Mesenchymal stem cell (in vitro differentiated cells and primary cell): ENCODE measurements around the gene LIMCH1.

ENCODE experiments used
- DNase-seq: peaks from one replicate; pipeline ENCODE4 v3.0.0-alpha.2; 2013
- H2AFZ ChIP-seq: one replicate; pipeline ENCODE4 v1.6.1; 2013; ENCODE audit warnings: low read depth, mild to moderate bottlenecking, control low read depth, inconsistent platforms, low read length, moderate library complexity
- H2AK5ac ChIP-seq: 2 replicates; pipeline ENCODE4 v1.6.1; 2013; ENCODE audit warnings: low read length, moderate library complexity, mild to moderate bottlenecking, inconsistent platforms; ENCODE audit not compliant: severe bottlenecking
- H2BK120ac ChIP-seq: one replicate; pipeline ENCODE4 v1.6.1; 2013; ENCODE audit warnings: low read depth, mild to moderate bottlenecking, inconsistent platforms, low read length, moderate library complexity
- H2BK12ac ChIP-seq, 2 experiments: one replicate each; pipeline ENCODE4 v1.6.1; 2013; ENCODE audit warnings: inconsistent platforms in 2 of 2, low read length in 2 of 2, mild to moderate bottlenecking in 2 of 2, moderate library complexity in 2 of 2, control low read depth in 1 of 2
- H2BK15ac ChIP-seq: one replicate; pipeline ENCODE4 v1.6.1; 2013; ENCODE audit warnings: mild to moderate bottlenecking, low read depth, inconsistent platforms; ENCODE audit not compliant: poor library complexity, severe bottlenecking
- H2BK5ac ChIP-seq: 2 replicates; pipeline ENCODE4 v1.6.1; 2013; ENCODE audit warnings: low read depth, mild to moderate bottlenecking, low read length, control low read depth, inconsistent platforms; ENCODE audit not compliant: poor library complexity, severe bottlenecking
- H3K14ac ChIP-seq, 2 experiments: one replicate each; pipeline ENCODE4 v1.6.1; 2013; ENCODE audit warnings: inconsistent platforms in 2 of 2, low read length in 2 of 2, control low read depth in 1 of 2, mild to moderate bottlenecking in 1 of 2, moderate library complexity in 1 of 2
- H3K18ac ChIP-seq, 2 experiments: one replicate each; pipeline ENCODE4 v1.6.1; 2013; ENCODE audit warnings: inconsistent platforms in 2 of 2, low read length in 2 of 2, control low read depth in 1 of 2, low read depth in 1 of 2, mild to moderate bottlenecking in 1 of 2
- H3K23ac ChIP-seq, 2 experiments: one replicate each; pipeline ENCODE4 v1.6.1; 2013; ENCODE audit warnings: inconsistent platforms in 2 of 2, low read length in 2 of 2, mild to moderate bottlenecking in 2 of 2, moderate library complexity in 2 of 2, control low read depth in 1 of 2
- H3K27ac ChIP-seq: 2 replicates; pipeline ENCODE4 v1.5.1; 2013; ENCODE audit warnings: mild to moderate bottlenecking, moderate library complexity, low read length, control low read depth, inconsistent platforms; ENCODE audit not compliant: poor library complexity, severe bottlenecking
- H3K27me3 ChIP-seq, 2 experiments: 2 replicates each; pipeline versions ENCODE4 v1.6.1 to v1.7.0; 2013; ENCODE audit warnings: low read length in 2 of 2, mild to moderate bottlenecking in 2 of 2, moderate library complexity in 2 of 2, control low read depth in 1 of 2, inconsistent platforms in 1 of 2; ENCODE audit not compliant: control insufficient read depth in 1 of 2, insufficient read depth in 1 of 2
- H3K36me3 ChIP-seq, 2 experiments: 2 replicates each; pipeline versions ENCODE4 v1.6.1 to v1.7.0; 2013; ENCODE audit warnings: low read length in 2 of 2, control low read depth in 1 of 2, inconsistent platforms in 1 of 2, low read depth in 1 of 2, mild to moderate bottlenecking in 1 of 2; ENCODE audit not compliant: insufficient read depth in 2 of 2, control insufficient read depth in 1 of 2
- H3K4ac ChIP-seq, 2 experiments: one replicate each; pipeline ENCODE4 v1.6.1; 2013; ENCODE audit warnings: inconsistent platforms in 2 of 2, low read length in 2 of 2, mild to moderate bottlenecking in 2 of 2, moderate library complexity in 2 of 2, control low read depth in 1 of 2, low read depth in 1 of 2
- H3K4me1 ChIP-seq: 2 replicates; pipeline ENCODE4 v1.6.1; 2013; ENCODE audit warnings: low read depth, low read length, control low read depth; ENCODE audit not compliant: control insufficient read depth, insufficient read depth
- H3K4me2 ChIP-seq: 2 replicates; pipeline ENCODE4 v1.6.1; 2013; ENCODE audit warnings: low read length, mild to moderate bottlenecking, inconsistent platforms; ENCODE audit not compliant: poor library complexity, severe bottlenecking
- H3K4me3 ChIP-seq, 2 experiments: 2 replicates each; pipeline versions ENCODE4 v1.5.1 to v1.7.0; 2013; ENCODE audit warnings: low read length in 2 of 2, mild to moderate bottlenecking in 2 of 2, control low read depth in 1 of 2, low read depth in 1 of 2; ENCODE audit not compliant: insufficient read depth in 1 of 2
- H3K79me1 ChIP-seq: replicated peaks from 2 replicates; pipeline ENCODE4 v1.6.1; 2013; ENCODE audit warnings: mild to moderate bottlenecking, control low read depth, low read length, inconsistent platforms; ENCODE audit not compliant: poor library complexity, severe bottlenecking
- H3K9ac ChIP-seq: 2 replicates; pipeline ENCODE4 v1.7.0; 2013; ENCODE audit warnings: mild to moderate bottlenecking, low read length, moderate library complexity
- H3K9me3 ChIP-seq: 2 replicates; pipeline ENCODE4 v1.7.0; 2013; ENCODE audit warnings: mild to moderate bottlenecking, low read length; ENCODE audit not compliant: control insufficient read depth
- H4K8ac ChIP-seq: one replicate; pipeline ENCODE4 v1.6.1; 2013; ENCODE audit warnings: inconsistent platforms, mild to moderate bottlenecking, low read length, moderate library complexity
- H4K91ac ChIP-seq: one replicate; pipeline ENCODE4 v1.6.1; 2013; ENCODE audit warnings: mild to moderate bottlenecking, low read length, inconsistent platforms
- whole genome bisulfite sequencing: methylation state at CpG from one replicate; pipeline ENCODE4 v1.1.7; 2013; ENCODE audit warnings: mixed read lengths; 5-methylcytosine and 5-hydroxymethylcytosine counted together

LIMCH1 gene

DNA sequence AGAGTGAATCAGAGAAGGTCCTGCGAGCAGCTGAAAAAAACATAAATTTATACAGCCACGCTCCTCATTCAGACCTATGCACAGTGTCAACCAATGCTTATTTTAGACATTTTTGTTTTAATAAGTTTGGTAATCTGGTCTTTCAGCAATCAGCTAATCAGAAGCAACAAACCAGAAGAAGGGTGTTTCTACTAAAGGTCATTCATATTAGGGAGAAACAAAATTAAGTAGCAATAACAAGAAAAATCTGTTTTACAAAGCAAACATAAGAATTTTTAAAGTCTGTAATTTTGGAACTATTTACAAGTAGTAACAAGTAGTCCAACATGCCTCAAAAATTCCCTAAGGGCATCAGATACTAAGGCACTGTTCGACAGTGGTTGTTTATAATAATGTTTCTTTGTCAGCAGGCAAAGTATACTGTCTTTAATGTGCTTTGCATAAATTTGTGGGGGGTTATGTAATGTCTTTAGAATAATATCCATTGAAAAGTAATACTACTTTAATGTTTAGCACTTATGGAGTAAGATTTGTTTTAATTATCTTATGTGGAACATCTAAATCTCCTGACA lies 127.8 kb downstream of the LIMCH1 start:
- Histone ChIP-seq H3K36me3 (no peaks in the 10 kb centered on the region), H3K79me1 (no peaks in the 10 kb centered on the region), H3K14ac (no peak overlapping the region), H2BK12ac (no peak overlapping the region), H3K9ac (no peak overlapping the region), H3K4ac (no peak overlapping the region), H2BK120ac (no peak overlapping the region), H4K8ac (no peak overlapping the region), H3K23ac (no peak overlapping the region), H4K91ac (no peak overlapping the region), H3K18ac (no peak overlapping the region), H3K27ac (no peak overlapping the region), H2AFZ (no peak overlapping the region), H3K4me1 (no peaks in the 10 kb centered on the region), H3K4me2 (no peak overlapping the region), H2AK5ac (no peak overlapping the region), H3K9me3 (no peaks in the 10 kb centered on the region), H2BK15ac (no peak overlapping the region), H2BK5ac (no peak overlapping the region), H3K27me3 (peaks cover 0 to 4% of the 10 kb centered on the region in 2 experiments), H3K4me3 (no peak overlapping the region)
- WGBS = 71% methylated on average over 1 of the region's 3 CpGs
- no peak for DNase-seq

GRCh38 chr4:41668024-41668423 lies 130.1 kb downstream of the LIMCH1 start:
- Histone ChIP-seq H3K79me1 (no peaks in the 10 kb centered on the region), H2AFZ (no peak overlapping the region), H2BK15ac (no peak overlapping the region), H3K9ac (no peak overlapping the region), H3K4ac (no peak overlapping the region), H3K18ac (no peak overlapping the region), H3K4me1 (no peaks in the 10 kb centered on the region), H2BK12ac (no peak overlapping the region), H3K14ac (no peak overlapping the region), H4K91ac (no peak overlapping the region), H3K27ac (no peak overlapping the region), H2BK5ac (no peak overlapping the region), H3K9me3 (no peaks in the 10 kb centered on the region), H3K36me3 (no peaks in the 10 kb centered on the region), H2BK120ac (no peak overlapping the region), H3K4me2 (no peak overlapping the region), H3K23ac (no peak overlapping the region), H2AK5ac (no peak overlapping the region), H3K27me3 (peaks cover 0 to 4% of the 10 kb centered on the region in 2 experiments), H3K4me3 (no peak overlapping the region), H4K8ac (no peak overlapping the region)
- no peak for DNase-seq
- WGBS = 100% methylated on average over 1 of the region's 1 CpG

DNA sequence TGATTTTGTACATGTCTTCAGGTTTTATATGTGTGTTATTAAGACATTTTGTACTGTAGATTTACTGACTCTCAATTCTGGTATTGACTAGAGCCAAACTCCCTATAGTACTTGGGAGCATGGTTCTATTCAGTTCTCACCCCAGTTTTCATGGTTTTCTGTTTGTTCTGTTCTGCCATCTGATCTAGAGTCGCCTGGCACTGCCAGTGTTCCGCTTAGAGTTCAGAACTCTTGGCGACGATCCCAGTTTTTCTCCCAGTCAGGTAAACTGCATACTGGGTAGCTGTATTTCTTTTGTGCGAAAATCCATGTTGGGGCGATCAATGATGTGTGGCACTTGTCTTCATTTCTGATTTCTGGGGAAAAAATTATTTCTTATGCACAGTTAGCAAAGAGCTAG lies 132.6 kb downstream of the LIMCH1 start:
- no peak overlapping the region for H2BK5ac ChIP-seq
- no peak overlapping the region for H3K23ac ChIP-seq
- H3K79me1 ChIP-seq = no peaks in the 10 kb centered on the region
- no peak overlapping the region for H3K14ac ChIP-seq
- 89% methylated on average over 6 of the region's 6 CpGs for WGBS
- no peaks in the 10 kb centered on the region for H3K4me1 ChIP-seq
- H2AFZ ChIP-seq = no peak overlapping the region
- H3K4me3 ChIP-seq = no peak overlapping the region
- H2BK120ac ChIP-seq = no peak overlapping the region
- no peak overlapping the region for H2BK12ac ChIP-seq
- no peak overlapping the region for H3K27ac ChIP-seq
- no peak overlapping the region for H4K8ac ChIP-seq
- H4K91ac ChIP-seq = no peak overlapping the region
- H2BK15ac ChIP-seq = no peak overlapping the region
- no peaks in the 10 kb centered on the region for H3K9me3 ChIP-seq
- H3K18ac ChIP-seq = no peak overlapping the region
- no peak overlapping the region for H3K4ac ChIP-seq
- no peak overlapping the region for H3K4me2 ChIP-seq
- no peaks in the 10 kb centered on the region for H3K36me3 ChIP-seq
- no peak for DNase-seq
- no peak overlapping the region for H3K9ac ChIP-seq
- H2AK5ac ChIP-seq = no peak overlapping the region
- peaks cover 0 to 4% of the 10 kb centered on the region in 2 experiments for H3K27me3 ChIP-seq

DNA sequence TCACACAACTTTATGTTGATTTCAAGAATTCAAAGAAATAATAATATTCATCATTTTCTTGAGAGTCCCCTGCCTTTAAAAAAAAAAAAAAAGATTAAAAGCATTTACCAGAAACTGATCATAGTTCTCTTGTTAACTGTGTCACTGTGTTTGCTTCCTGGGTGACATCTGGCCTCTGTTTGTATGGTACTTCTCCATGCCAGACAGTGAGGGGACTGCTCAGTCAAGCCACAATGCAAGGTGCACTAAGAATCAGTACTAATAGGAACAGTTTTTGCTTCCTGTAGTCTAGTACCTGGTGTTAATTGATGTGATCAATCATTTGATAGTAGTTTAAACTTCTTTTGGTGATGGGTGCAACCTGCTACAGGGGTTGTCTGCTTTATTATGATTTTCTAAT lies 133.0 kb downstream of the LIMCH1 start:
- Histone ChIP-seq H3K27ac (no peak overlapping the region), H4K8ac (no peak overlapping the region), H3K79me1 (no peaks in the 10 kb centered on the region), H3K4me1 (no peaks in the 10 kb centered on the region), H3K9me3 (no peaks in the 10 kb centered on the region), H2BK12ac (no peak overlapping the region), H2AFZ (no peak overlapping the region), H2BK15ac (no peak overlapping the region), H2BK120ac (no peak overlapping the region), H3K4ac (no peak overlapping the region), H3K18ac (no peak overlapping the region), H2BK5ac (no peak overlapping the region), H3K4me3 (no peak overlapping the region), H3K27me3 (peaks cover 0 to 4% of the 10 kb centered on the region in 2 experiments), H3K4me2 (no peak overlapping the region), H3K36me3 (no peaks in the 10 kb centered on the region), H3K23ac (no peak overlapping the region), H4K91ac (no peak overlapping the region), H3K14ac (no peak overlapping the region), H3K9ac (no peak overlapping the region), H2AK5ac (no peak overlapping the region)
- DNase-seq = no peak
